Lung (tissue), 12 donors: Measurements from ENCODE around the gene CDH24. TPM values are rescaled to one million over a fixed set of nuclear protein-coding genes. Genes with fewer than 3 reads are reported as not detected.

Experiments
- ATAC-seq: fragments of 200-7000 bp; cut with Tn5 transposase; one replicate; pipeline ENCODE4 v1.9.1; 2020; ENCODE audit warnings: moderate number of reproducible peaks; ENCODE audit not compliant: insufficient read depth, low FRiP score
- DNase-seq, 3 donors: peaks; one replicate each; pipeline ENCODE4 v3.0.0-alpha.2; 2013 to 2017
- H3K27ac ChIP-seq, 2 donors: one replicate each; pipeline ENCODE4 v1.5.1; 2013; ENCODE audit warnings: mild to moderate bottlenecking in 2 of 2, moderate library complexity in 2 of 2, control low read depth in 1 of 2, inconsistent platforms in 1 of 2, low read depth in 1 of 2, low read length in 1 of 2
- H3K27me3 ChIP-seq, 3 donors: one replicate each; pipeline ENCODE4 v1.5.1; 2013; ENCODE audit warnings: low read length in 2 of 3; ENCODE audit not compliant: control insufficient read depth in 3 of 3, insufficient read depth in 3 of 3
- H3K36me3 ChIP-seq, 4 donors: one replicate each; pipeline ENCODE4 v1.5.1; 2013; ENCODE audit warnings: low read length in 4 of 4, mild to moderate bottlenecking in 1 of 4, moderate library complexity in 1 of 4; ENCODE audit not compliant: control insufficient read depth in 4 of 4, insufficient read depth in 4 of 4
- H3K4me1 ChIP-seq, 5 donors: one replicate each; pipeline ENCODE4 v1.5.1; 2013; ENCODE audit warnings: low read length in 5 of 5, mild to moderate bottlenecking in 2 of 5, moderate library complexity in 1 of 5; ENCODE audit not compliant: control insufficient read depth in 5 of 5, insufficient read depth in 5 of 5
- H3K4me3 ChIP-seq: one replicate; pipeline ENCODE4 v1.5.1; 2013; ENCODE audit warnings: mild to moderate bottlenecking, control low read depth, moderate library complexity
- H3K9ac ChIP-seq, 2 donors: one replicate each; pipeline ENCODE4 v1.5.1; 2013; ENCODE audit warnings: low read length in 2 of 2, control low read depth in 1 of 2; ENCODE audit not compliant: insufficient read depth in 1 of 2
- H3K9me3 ChIP-seq, 4 donors: one replicate each; pipeline ENCODE4 v1.5.1; 2013; ENCODE audit warnings: low read length in 3 of 4, mild to moderate bottlenecking in 1 of 4, moderate library complexity in 1 of 4; ENCODE audit not compliant: control insufficient read depth in 4 of 4, insufficient read depth in 3 of 4
- WGBS, 2 donors: extraction: QIAGEN DNeasy Blood & Tissue Kit; methylation state at CpG; one replicate each; pipeline ENCODE4 v1.1.7; 2013; 5-methylcytosine and 5-hydroxymethylcytosine counted together
- polyA plus RNA-seq, 2 donors: library from polyadenylated mRNA; stranded (reverse); fragments of 200-250 nt; gene quantifications; one replicate each; pipeline ENCODE4 v1.2.1, GENCODE V29; 2013
- total RNA-seq, 2 donors: library from RNA; depleted of rRNA in 1 of 2; stranded (reverse); fragments of >200 nt in 1 of 2; gene quantifications; one replicate each; pipeline ENCODE4 v1.2.1, GENCODE V29; 2014 to 2021
- TF ChIP-seq, protein P1 (sequence below): IDR thresholded peaks from 2 replicates; pipeline ENCODE4 v1.5.1; 2012; ENCODE audit warnings: mild to moderate bottlenecking; ENCODE audit errors: control extremely low read depth, extremely low read depth
- donor health status: control.
- donor health status: control.
- donor health status: Bipolar disorder and iron deficiency.
- donor health status: healthy.
- donor health status: DM: yes; HTN: yes; CAD: no.

CDH24 gene
- total and polyA plus RNA-seq, 4 donors, result 2.0 to 4.8 (median 4.4) TPM

DNA sequence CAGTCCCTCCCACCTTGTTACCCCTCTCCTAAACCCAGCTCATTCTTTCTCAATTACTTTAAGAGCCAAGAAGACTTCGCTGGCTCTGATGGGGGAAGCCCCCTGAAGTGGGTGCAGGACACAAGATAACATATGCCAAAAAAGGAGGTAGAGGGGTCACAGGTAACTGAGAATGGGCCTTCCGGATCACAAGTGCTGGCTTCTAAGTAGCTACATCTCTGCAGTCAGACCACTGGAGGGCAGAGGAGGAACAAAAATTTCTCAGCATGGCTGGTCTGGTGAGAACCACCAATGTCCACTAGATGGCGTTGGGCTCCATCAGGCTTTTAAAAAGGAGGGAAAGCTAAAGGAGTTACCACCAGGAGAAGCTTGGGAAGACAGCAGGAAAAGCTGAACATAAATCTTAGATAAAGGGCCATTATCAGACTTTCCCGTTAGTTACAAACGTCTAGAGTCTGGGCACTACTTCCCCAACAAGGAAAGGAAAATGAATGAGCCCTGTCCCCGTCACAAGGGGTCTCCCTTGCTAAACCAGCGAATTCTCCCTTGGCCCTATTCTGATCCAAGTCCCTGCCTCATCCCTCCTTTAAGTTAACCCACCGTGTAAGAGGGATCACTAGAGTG, 11.6 kb upstream of the CDH24 start:
- Histone ChIP-seq H3K4me3 (no peak overlapping the region), H3K4me1 (peaks cover 0 to 36% (median 15%) of the 10 kb centered on the region in 5 donors), H3K36me3 (peaks cover 12 to 49% (median 39%) of the 10 kb centered on the region in 4 donors), H3K9me3 (no peaks in the 10 kb centered on the region), H3K27ac (peak overlapping the region in 1 of 2 donors; percentile 42), H3K27me3 (no peaks in the 10 kb centered on the region), H3K9ac (no peak overlapping the region)
- TF ChIP-seq, protein P1, sequence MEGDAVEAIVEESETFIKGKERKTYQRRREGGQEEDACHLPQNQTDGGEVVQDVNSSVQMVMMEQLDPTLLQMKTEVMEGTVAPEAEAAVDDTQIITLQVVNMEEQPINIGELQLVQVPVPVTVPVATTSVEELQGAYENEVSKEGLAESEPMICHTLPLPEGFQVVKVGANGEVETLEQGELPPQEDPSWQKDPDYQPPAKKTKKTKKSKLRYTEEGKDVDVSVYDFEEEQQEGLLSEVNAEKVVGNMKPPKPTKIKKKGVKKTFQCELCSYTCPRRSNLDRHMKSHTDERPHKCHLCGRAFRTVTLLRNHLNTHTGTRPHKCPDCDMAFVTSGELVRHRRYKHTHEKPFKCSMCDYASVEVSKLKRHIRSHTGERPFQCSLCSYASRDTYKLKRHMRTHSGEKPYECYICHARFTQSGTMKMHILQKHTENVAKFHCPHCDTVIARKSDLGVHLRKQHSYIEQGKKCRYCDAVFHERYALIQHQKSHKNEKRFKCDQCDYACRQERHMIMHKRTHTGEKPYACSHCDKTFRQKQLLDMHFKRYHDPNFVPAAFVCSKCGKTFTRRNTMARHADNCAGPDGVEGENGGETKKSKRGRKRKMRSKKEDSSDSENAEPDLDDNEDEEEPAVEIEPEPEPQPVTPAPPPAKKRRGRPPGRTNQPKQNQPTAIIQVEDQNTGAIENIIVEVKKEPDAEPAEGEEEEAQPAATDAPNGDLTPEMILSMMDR, result peak; percentile 97
- 28 to 32% methylated on average over 8 of the region's 8 CpGs for WGBS, 2 donors
- DNase-seq (peak; percentile 91 to 95 (median 95)), ATAC-seq (peak; percentile 72)

DNA sequence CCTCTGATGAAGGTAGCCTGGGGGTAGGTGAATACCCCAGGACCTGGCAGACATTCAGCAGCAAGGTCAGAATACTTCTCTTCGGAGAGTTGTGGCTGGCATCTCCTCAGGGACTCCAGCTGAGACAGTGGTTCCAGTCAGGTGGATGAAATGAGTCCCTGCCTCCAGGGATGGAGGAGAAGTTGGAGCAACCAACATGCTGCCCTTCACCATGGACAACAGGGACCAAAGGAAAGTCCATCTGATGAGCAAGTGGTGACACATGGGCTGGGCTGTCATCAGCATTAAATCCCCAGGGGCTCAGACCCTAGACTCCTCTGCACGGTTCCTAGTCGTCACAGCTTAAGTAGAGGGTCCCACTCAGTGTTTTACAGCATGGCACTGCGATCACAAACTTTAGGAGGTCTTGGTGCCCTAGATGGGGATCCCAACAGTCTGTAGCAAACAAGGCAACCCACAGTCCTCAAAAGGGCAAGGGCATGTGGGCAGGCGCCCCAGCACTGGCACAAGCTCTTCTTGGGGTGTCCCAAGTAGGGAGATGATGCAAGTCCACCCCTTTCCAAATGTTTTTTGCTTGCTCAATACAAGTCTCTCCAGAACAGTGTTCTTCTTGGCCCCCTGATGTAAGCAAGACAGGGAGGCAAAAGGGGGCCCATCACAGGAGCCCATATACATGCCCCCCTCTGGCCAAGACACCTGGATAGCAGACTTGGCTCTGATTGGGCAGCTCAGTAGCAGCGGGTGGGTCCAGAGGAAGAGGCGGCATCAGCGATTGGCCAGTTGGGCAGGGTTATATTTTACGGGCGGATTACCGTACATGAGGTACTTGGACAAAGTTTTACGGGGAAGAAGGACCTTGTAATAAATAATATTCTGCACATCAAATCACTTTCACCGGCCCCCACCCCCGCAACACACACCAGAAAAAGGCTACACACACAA, 10.8 kb upstream of the CDH24 start:
- DNase-seq, result no peak
- Histone ChIP-seq H3K36me3 (peaks cover 19 to 55% (median 45%) of the 10 kb centered on the region in 4 donors), H3K4me3 (no peak overlapping the region), H3K27me3 (no peaks in the 10 kb centered on the region), H3K27ac (peak overlapping the region in 1 of 2 donors; percentile 42), H3K4me1 (peaks cover 0 to 36% (median 15%) of the 10 kb centered on the region in 5 donors), H3K9me3 (no peaks in the 10 kb centered on the region), H3K9ac (no peak overlapping the region)
- 86% methylated on average over 14 of the region's 14 CpGs for WGBS, 2 donors
- TF ChIP-seq, protein P1, result no peak
- ATAC-seq, result no peak

DNA sequence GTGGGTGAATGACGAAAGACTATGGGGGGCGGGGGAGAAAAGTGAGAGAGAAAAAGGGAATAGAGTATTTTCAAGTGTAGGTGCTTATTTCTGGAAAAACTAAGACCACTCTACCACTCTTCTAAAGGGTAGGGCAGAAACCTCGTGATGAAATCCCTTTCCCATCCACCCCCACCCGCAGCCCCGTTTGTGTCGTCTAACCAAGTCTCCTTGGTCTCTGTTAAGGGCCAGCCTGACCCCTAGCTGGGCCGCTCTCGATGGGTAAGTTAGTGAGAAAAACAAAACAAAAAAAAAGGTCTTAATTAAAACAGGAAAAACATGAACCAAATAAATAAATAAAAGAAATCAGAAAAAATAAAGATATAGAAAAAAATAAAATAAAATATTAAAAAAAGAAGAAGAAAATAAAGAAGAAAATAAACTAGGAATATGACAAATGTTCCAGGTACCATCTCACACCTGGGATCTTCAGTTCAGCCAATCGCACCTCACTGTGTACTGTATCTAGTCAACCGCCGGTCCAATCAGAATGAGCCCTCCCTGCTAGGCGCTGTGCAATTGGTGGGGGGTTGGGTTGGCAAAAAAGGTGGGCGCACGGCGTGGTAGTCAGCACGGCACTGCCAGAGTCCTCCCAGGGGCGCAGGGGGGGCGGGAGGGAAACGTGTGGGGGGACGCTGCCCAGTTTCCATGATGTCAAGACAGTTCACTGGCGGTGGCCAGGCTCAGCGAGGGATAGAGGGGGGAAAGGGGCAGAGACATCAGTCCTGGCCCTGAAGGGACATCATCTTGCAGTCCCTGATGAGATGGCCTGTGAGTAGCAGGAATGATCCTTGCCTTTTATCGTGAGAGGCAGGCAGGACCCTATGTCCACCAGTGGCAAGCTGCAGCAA, 9.8 kb upstream of the CDH24 start:
- H3K4me3 ChIP-seq, result no peak overlapping the region
- H3K9me3 ChIP-seq, result no peaks in the 10 kb centered on the region
- 89 to 90% methylated on average over 22 to 23 of the region's 23 CpGs for WGBS, 2 donors
- H3K36me3 ChIP-seq, result peaks cover 28 to 56% (median 49%) of the 10 kb centered on the region in 4 donors
- no peak for ATAC-seq
- no peak for DNase-seq
- H3K4me1 ChIP-seq, result peaks cover under 1 to 36% (median 14%) of the 10 kb centered on the region in 5 donors
- no peaks in the 10 kb centered on the region for H3K27me3 ChIP-seq
- H3K9ac ChIP-seq, result no peak overlapping the region
- TF ChIP-seq, protein P1, result no peak
- no peak overlapping the region for H3K27ac ChIP-seq
